Thyroid gland (tissue), 4 donors: Measurements from ENCODE around the gene CFAP210.

ENCODE experiments used
- CTCF ChIP-seq, 6 experiments: fragments of 200-600 bp in 3 of 6; fragments of 450-650 bp in 3 of 6; sonication (generic) in 3 of 6; IDR thresholded peaks; one replicate each; pipeline ENCODE4 v1.5.1; 2016 to 2019; ENCODE audit warnings: antibody characterized with exemption in 6 of 6, mild to moderate bottlenecking in 2 of 6, inconsistent platforms in 1 of 6, moderate library complexity in 1 of 6
- POLR2A ChIP-seq, 2 donors: fragments of 450-650 bp; IDR thresholded peaks; one replicate each; pipeline ENCODE4 v1.6.1; 2017; ENCODE audit warnings: antibody characterized with exemption in 2 of 2, mild to moderate bottlenecking in 2 of 2, moderate library complexity in 1 of 2

- TF ChIP-seq CTCF (IDR thresholded peaks at IDR 0.05) (no peak), POLR2A (IDR thresholded peaks at IDR 0.05) (no peak)
These were observed 32.9 kb upstream of the CFAP210 start for GRCh38 chr2:169727065-169727464.
